Measurements from ENCODE around the gene ARHGAP1.

The ARHGAP1 gene

GRCh38 chr11:46733234-46733633 is 32.8 kb upstream of the ARHGAP1 start:
- no peak for TF ChIP-seq CTCF (IDR thresholded peaks at IDR 0.05)
- no peaks in the 10 kb centered on the region for H3K4me1 Mint-ChIP-seq
- H3K36me3 Mint-ChIP-seq (ENCODE audit: low read depth), result no peaks in the 10 kb centered on the region
- H3K9me3 Mint-ChIP-seq, result no peaks in the 10 kb centered on the region
- H3K27ac Mint-ChIP-seq, result no peak overlapping the region
- H3K27me3 Mint-ChIP-seq (ENCODE audit: low read depth, poor library complexity), result no peaks in the 10 kb centered on the region
- DNase-seq, result no peak
- no peak overlapping the region for H3K4me3 Mint-ChIP-seq

GRCh38 chr11:46731545-46731944 is 31.1 kb upstream of the ARHGAP1 start:
- H3K36me3 Mint-ChIP-seq (ENCODE audit: low read depth), result no peaks in the 10 kb centered on the region
- DNase-seq, result no peak
- H3K27me3 Mint-ChIP-seq (ENCODE audit: low read depth, poor library complexity), result no peaks in the 10 kb centered on the region
- no peaks in the 10 kb centered on the region for H3K9me3 Mint-ChIP-seq
- no peak overlapping the region for H3K27ac Mint-ChIP-seq
- no peaks in the 10 kb centered on the region for H3K4me1 Mint-ChIP-seq
- H3K4me3 Mint-ChIP-seq, result no peak overlapping the region
- TF ChIP-seq CTCF (IDR thresholded peaks at IDR 0.05), result no peak

GRCh38 chr11:46729110-46730027 is 28.9 kb upstream of the ARHGAP1 start:
- Mint-ChIP-seq H3K9me3 (no peaks in the 10 kb centered on the region), H3K36me3 (ENCODE audit: low read depth) (no peaks in the 10 kb centered on the region), H3K4me1 (peaks cover 10% of the 10 kb centered on the region), H3K27ac (no peak overlapping the region), H3K27me3 (ENCODE audit: low read depth, poor library complexity) (no peaks in the 10 kb centered on the region), H3K4me3 (no peak overlapping the region)
- TF ChIP-seq CTCF (IDR thresholded peaks at IDR 0.05), result no peak
- DNase-seq, result no peak

GRCh38 chr11:46728659-46729040 is 28.2 kb upstream of the ARHGAP1 start:
- no peak overlapping the region for H3K27ac Mint-ChIP-seq
- no peaks in the 10 kb centered on the region for H3K9me3 Mint-ChIP-seq
- peaks cover 3% of the 10 kb centered on the region for H3K27me3 Mint-ChIP-seq (ENCODE audit: low read depth, poor library complexity)
- no peak for DNase-seq
- H3K4me1 Mint-ChIP-seq, result peaks cover 16% of the 10 kb centered on the region
- H3K4me3 Mint-ChIP-seq, result no peak overlapping the region
- TF ChIP-seq CTCF (IDR thresholded peaks at IDR 0.05), result no peak
- no peaks in the 10 kb centered on the region for H3K36me3 Mint-ChIP-seq (ENCODE audit: low read depth)

- no peaks in the 10 kb centered on the region for H3K36me3 Mint-ChIP-seq (ENCODE audit: low read depth)
- H3K4me1 Mint-ChIP-seq, result peaks cover 16% of the 10 kb centered on the region
- no peaks in the 10 kb centered on the region for H3K9me3 Mint-ChIP-seq
- TF ChIP-seq CTCF (IDR thresholded peaks at IDR 0.05), result no peak
- no peak for DNase-seq
- no peak overlapping the region for H3K27ac Mint-ChIP-seq
- H3K27me3 Mint-ChIP-seq (ENCODE audit: low read depth, poor library complexity), result peaks cover 3% of the 10 kb centered on the region
- no peak overlapping the region for H3K4me3 Mint-ChIP-seq
These were observed 27.7 kb upstream of the ARHGAP1 start for GRCh38 chr11:46727952-46728658.
